Trophoblast cell (in vitro differentiated cells and primary cell): ENCODE data around the gene ZNF609.

Source experiments
- DNase-seq, 2 donors: peaks; one replicate each; pipeline ENCODE4 v3.0.0-alpha.2; 2016
- H2AFZ ChIP-seq: 2 replicates; pipeline ENCODE4 v1.6.1; 2013; ENCODE audit warnings: low read length, moderate library complexity, mild to moderate bottlenecking; ENCODE audit not compliant: insufficient read depth, poor library complexity
- H2AK5ac ChIP-seq: 2 replicates; pipeline ENCODE4 v1.6.1; 2013; ENCODE audit warnings: mild to moderate bottlenecking, low read length
- H2BK120ac ChIP-seq: 2 replicates; pipeline ENCODE4 v1.6.1; 2013; ENCODE audit warnings: low read length, mild to moderate bottlenecking, moderate library complexity; ENCODE audit not compliant: insufficient read depth, poor library complexity
- H2BK12ac ChIP-seq: 2 replicates; pipeline ENCODE4 v1.6.1; 2013; ENCODE audit warnings: mild to moderate bottlenecking, low read length, moderate library complexity
- H2BK5ac ChIP-seq: 2 replicates; pipeline ENCODE4 v1.6.1; 2013; ENCODE audit warnings: low read length, low read depth, moderate library complexity, mild to moderate bottlenecking; ENCODE audit not compliant: poor library complexity
- H3K14ac ChIP-seq: 2 replicates; pipeline ENCODE4 v1.6.1; 2013; ENCODE audit warnings: mild to moderate bottlenecking, low read length
- H3K18ac ChIP-seq: 2 replicates; pipeline ENCODE4 v1.6.1; 2013; ENCODE audit warnings: mild to moderate bottlenecking, low read length
- H3K23ac ChIP-seq: 2 replicates; pipeline ENCODE4 v1.6.1; 2013; ENCODE audit warnings: low read length
- H3K27ac ChIP-seq: 2 replicates; pipeline ENCODE4 v1.5.1; 2013; ENCODE audit warnings: low read depth, mild to moderate bottlenecking, inconsistent platforms, low read length, moderate library complexity
- H3K27me3 ChIP-seq: 2 replicates; pipeline ENCODE4 v1.6.1; 2013; ENCODE audit warnings: inconsistent platforms, mild to moderate bottlenecking, low read length, moderate library complexity; ENCODE audit not compliant: insufficient read depth
- H3K36me3 ChIP-seq, 2 experiments: 1 replicate in 1 of 2; 2 replicates in 1 of 2; pipeline ENCODE4 v1.6.1; 2013; ENCODE audit warnings: low read length in 2 of 2, mild to moderate bottlenecking in 2 of 2, moderate library complexity in 1 of 2; ENCODE audit not compliant: insufficient read depth in 2 of 2, control insufficient read depth in 1 of 2
- H3K4ac ChIP-seq: 2 replicates; pipeline ENCODE4 v1.6.1; 2013; ENCODE audit warnings: low read depth, mild to moderate bottlenecking, low read length, moderate library complexity
- H3K4me1 ChIP-seq, 2 experiments: 1 replicate in 1 of 2; 2 replicates in 1 of 2; pipeline ENCODE4 v1.6.1; 2013; ENCODE audit warnings: low read length in 2 of 2, mild to moderate bottlenecking in 2 of 2, moderate library complexity in 1 of 2; ENCODE audit not compliant: insufficient read depth in 2 of 2, control insufficient read depth in 1 of 2
- H3K4me2 ChIP-seq: 2 replicates; pipeline ENCODE4 v1.6.1; 2013; ENCODE audit warnings: inconsistent platforms, mild to moderate bottlenecking, low read length, moderate library complexity
- H3K4me3 ChIP-seq: 2 replicates; pipeline ENCODE4 v1.5.1; 2013; ENCODE audit warnings: mild to moderate bottlenecking, low read depth, low read length, inconsistent platforms
- H3K79me1 ChIP-seq: one replicate; pipeline ENCODE4 v1.6.1; 2013; ENCODE audit warnings: low read length
- H3K79me2 ChIP-seq: 2 replicates; pipeline ENCODE4 v1.6.1; 2013; ENCODE audit warnings: low read length, mild to moderate bottlenecking; ENCODE audit not compliant: control insufficient read depth, insufficient read depth, poor library complexity
- H3K9ac ChIP-seq: 2 replicates; pipeline ENCODE4 v1.6.1; 2013; ENCODE audit warnings: mild to moderate bottlenecking, low read length
- H3K9me3 ChIP-seq: 2 replicates; pipeline ENCODE4 v1.6.1; 2013; ENCODE audit warnings: low read depth, mild to moderate bottlenecking, control low read depth, inconsistent platforms, low read length; ENCODE audit not compliant: insufficient read depth
- H4K12ac ChIP-seq: 2 replicates; pipeline ENCODE4 v1.6.1; 2013; ENCODE audit warnings: low read depth, mild to moderate bottlenecking, low read length, moderate library complexity
- H4K8ac ChIP-seq: 2 replicates; pipeline ENCODE4 v1.6.1; 2013; ENCODE audit warnings: low read depth, mild to moderate bottlenecking, low read length, moderate library complexity
- H4K91ac ChIP-seq: one replicate; pipeline ENCODE4 v1.6.1; 2013; ENCODE audit warnings: low read depth, mild to moderate bottlenecking, low read length, moderate library complexity
- WGBS: extraction: QIAGEN DNeasy Blood & Tissue Kit; methylation state at CpG from one replicate; pipeline ENCODE4 v1.1.7; 2013; ENCODE audit warnings: missing lambda C conversion rate; ENCODE audit not compliant: insufficient read length, insufficient coverage; ENCODE audit errors: extremely low coverage; 5-methylcytosine and 5-hydroxymethylcytosine counted together

Gene ZNF609

DNA sequence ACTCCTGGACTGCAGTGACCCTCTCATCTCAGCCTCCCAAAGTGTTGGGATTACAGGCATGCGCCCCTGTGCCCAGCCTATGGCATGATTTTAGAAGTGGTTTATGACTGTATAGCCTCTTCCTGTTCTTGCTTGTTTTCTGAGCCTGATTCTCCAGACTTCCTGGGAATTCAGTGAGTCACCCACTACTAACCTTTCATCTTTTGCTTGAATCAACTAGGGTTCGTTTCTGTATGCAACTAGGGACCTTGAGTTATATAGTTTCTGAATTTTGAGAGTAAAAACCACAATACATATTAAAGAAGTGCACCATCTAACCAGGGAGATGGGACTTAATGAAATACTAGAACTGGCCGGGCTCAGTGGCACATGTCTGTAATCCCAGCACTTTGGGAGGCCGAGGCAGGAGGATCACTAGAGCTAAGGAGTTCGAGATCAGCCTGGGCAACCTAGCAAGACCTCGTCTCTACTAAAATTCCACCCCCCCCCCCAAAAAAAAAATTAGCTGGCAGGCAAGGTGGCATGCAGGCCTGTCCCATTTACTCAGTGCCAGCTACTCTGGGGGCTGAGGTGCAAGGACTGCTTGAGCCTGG, 76.0 kb downstream of the ZNF609 start:
- H3K79me1 ChIP-seq, result no peaks in the 10 kb centered on the region
- no peak overlapping the region for H3K18ac ChIP-seq
- H3K4me1 ChIP-seq, result peaks cover 6 to 8% of the 10 kb centered on the region in 2 experiments
- no peak overlapping the region for H3K14ac ChIP-seq
- H2AK5ac ChIP-seq, result no peak overlapping the region
- H2BK5ac ChIP-seq, result no peak overlapping the region
- H2BK12ac ChIP-seq, result no peak overlapping the region
- H2AFZ ChIP-seq, result no peak overlapping the region
- H3K27me3 ChIP-seq, result no peaks in the 10 kb centered on the region
- no peak overlapping the region for H2BK120ac ChIP-seq
- no peak overlapping the region for H3K4me3 ChIP-seq
- WGBS, result no CpG with 5 or more reads among the region's 6 CpGs
- peak overlapping the region; percentile 12 for H3K27ac ChIP-seq
- no peaks in the 10 kb centered on the region for H3K9me3 ChIP-seq
- no peaks in the 10 kb centered on the region for H3K36me3 ChIP-seq
- peak overlapping the region; percentile 47 for H4K8ac ChIP-seq
- DNase-seq, result peak in 1 of 2 donors; percentile 58
- no peak overlapping the region for H4K91ac ChIP-seq
- H3K4me2 ChIP-seq, result no peak overlapping the region
- peaks cover 4% of the 10 kb centered on the region for H3K79me2 ChIP-seq
- H3K9ac ChIP-seq, result no peak overlapping the region
- H3K23ac ChIP-seq, result no peak overlapping the region
- no peak overlapping the region for H3K4ac ChIP-seq
- H4K12ac ChIP-seq, result peak overlapping the region; percentile 62

DNA sequence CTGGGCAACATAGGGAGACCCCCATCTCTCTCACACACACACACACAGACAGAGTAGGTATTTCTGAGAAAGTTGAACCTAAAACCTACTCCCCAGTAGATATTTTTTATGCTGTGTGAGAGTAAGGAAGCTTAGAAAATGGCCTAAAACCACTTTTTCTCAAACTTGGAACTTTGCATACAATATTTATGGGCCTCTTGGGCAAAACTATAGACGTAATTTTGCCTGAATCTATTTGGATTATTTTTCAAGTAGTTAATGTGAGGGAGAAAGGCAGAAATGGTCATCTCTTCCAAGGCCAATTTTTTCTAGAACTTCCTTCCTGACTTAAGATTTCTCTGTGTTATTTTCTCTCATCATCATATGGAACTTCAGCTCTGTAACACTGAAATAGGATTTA, 81.7 kb downstream of the ZNF609 start:
- peaks cover 3 to 7% of the 10 kb centered on the region in 2 experiments for H3K4me1 ChIP-seq
- DNase-seq, result no peak
- H3K27me3 ChIP-seq, result no peaks in the 10 kb centered on the region
- no peaks in the 10 kb centered on the region for H3K9me3 ChIP-seq
- H2BK120ac ChIP-seq, result no peak overlapping the region
- H3K36me3 ChIP-seq, result no peaks in the 10 kb centered on the region
- no peaks in the 10 kb centered on the region for H3K79me1 ChIP-seq
- no peak overlapping the region for H4K91ac ChIP-seq
- no peak overlapping the region for H2BK5ac ChIP-seq
- no peak overlapping the region for H3K27ac ChIP-seq
- H3K4me3 ChIP-seq, result no peak overlapping the region
- no peak overlapping the region for H3K4ac ChIP-seq
- no peak overlapping the region for H4K8ac ChIP-seq
- no peak overlapping the region for H3K14ac ChIP-seq
- H2AK5ac ChIP-seq, result no peak overlapping the region
- H3K4me2 ChIP-seq, result no peak overlapping the region
- H3K23ac ChIP-seq, result no peak overlapping the region
- no peak overlapping the region for H3K18ac ChIP-seq
- no peak overlapping the region for H2BK12ac ChIP-seq
- H3K9ac ChIP-seq, result no peak overlapping the region
- H2AFZ ChIP-seq, result no peak overlapping the region
- WGBS, result no CpG with 5 or more reads among the region's 1 CpG
- peaks cover 2% of the 10 kb centered on the region for H3K79me2 ChIP-seq
- no peak overlapping the region for H4K12ac ChIP-seq

DNA sequence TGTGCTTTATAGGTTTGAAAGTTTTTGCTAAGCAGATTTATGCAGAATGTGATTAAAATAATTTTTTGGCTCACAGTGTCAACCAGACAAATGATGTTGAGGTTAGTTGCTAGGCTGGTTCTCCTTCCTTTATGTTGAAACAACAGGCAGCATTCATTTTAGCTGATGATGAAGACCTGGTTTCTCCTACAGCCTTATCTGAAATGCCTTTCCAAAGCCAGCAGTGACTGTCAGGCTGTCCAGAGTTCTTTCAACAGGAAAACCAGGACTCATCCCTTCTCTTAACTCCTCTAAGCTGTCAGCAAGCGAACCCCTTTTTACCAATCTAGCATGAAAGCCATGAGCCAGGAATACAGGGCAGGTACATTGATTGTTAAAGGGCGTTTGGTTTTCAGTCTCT, 84.1 kb downstream of the ZNF609 start:
- Histone ChIP-seq H2AK5ac (no peak overlapping the region), H2AFZ (no peak overlapping the region), H4K8ac (no peak overlapping the region), H3K79me2 (peaks cover 2% of the 10 kb centered on the region), H3K4ac (no peak overlapping the region), H3K9ac (no peak overlapping the region), H2BK12ac (no peak overlapping the region), H3K4me3 (no peak overlapping the region), H3K23ac (peak overlapping the region; percentile 56), H3K27ac (no peak overlapping the region), H3K18ac (no peak overlapping the region), H3K4me1 (peaks cover 3 to 7% of the 10 kb centered on the region in 2 experiments), H4K91ac (no peak overlapping the region), H3K36me3 (no peaks in the 10 kb centered on the region), H4K12ac (no peak overlapping the region), H3K27me3 (no peaks in the 10 kb centered on the region), H2BK5ac (no peak overlapping the region), H3K9me3 (no peaks in the 10 kb centered on the region), H3K4me2 (no peak overlapping the region), H3K14ac (no peak overlapping the region), H2BK120ac (no peak overlapping the region), H3K79me1 (no peaks in the 10 kb centered on the region)
- DNase-seq, result peak; percentile 36 to 73
- WGBS, result no CpG with 5 or more reads among the region's 2 CpGs

DNA sequence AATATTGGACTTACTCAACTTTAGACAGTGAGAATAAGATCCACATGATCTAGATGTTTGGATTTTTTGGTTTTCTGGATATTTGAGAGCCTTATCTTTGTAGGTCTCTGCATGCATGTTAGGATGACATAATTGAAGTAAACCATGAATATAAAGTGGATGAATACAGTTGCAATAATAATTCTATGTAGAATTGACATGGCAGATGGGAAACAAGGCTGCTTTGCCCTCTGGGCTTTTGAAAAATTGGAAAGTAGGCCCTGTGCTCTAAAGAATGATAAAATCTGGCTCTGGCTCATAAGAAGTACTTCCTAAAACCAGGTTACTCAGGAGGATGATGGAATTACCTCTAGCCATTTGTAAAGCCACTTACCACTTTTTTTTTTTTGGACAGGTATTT, 86.9 kb downstream of the ZNF609 start:
- H3K9me3 ChIP-seq, result no peaks in the 10 kb centered on the region
- no peak overlapping the region for H2BK12ac ChIP-seq
- no peaks in the 10 kb centered on the region for H3K79me2 ChIP-seq
- H3K4ac ChIP-seq, result no peak overlapping the region
- no peak overlapping the region for H2BK5ac ChIP-seq
- no peak overlapping the region for H4K12ac ChIP-seq
- no peaks in the 10 kb centered on the region for H3K27me3 ChIP-seq
- H3K4me3 ChIP-seq, result no peak overlapping the region
- H2BK120ac ChIP-seq, result no peak overlapping the region
- H3K9ac ChIP-seq, result no peak overlapping the region
- no peak overlapping the region for H3K27ac ChIP-seq
- no peak overlapping the region for H2AFZ ChIP-seq
- H2AK5ac ChIP-seq, result no peak overlapping the region
- H3K79me1 ChIP-seq, result no peaks in the 10 kb centered on the region
- H4K8ac ChIP-seq, result no peak overlapping the region
- peaks cover 3 to 7% of the 10 kb centered on the region in 2 experiments for H3K4me1 ChIP-seq
- DNase-seq, result no peak
- no peak overlapping the region for H4K91ac ChIP-seq
- no peak overlapping the region for H3K14ac ChIP-seq
- H3K36me3 ChIP-seq, result no peaks in the 10 kb centered on the region
- no peak overlapping the region for H3K4me2 ChIP-seq
- H3K18ac ChIP-seq, result no peak overlapping the region
- H3K23ac ChIP-seq, result no peak overlapping the region
